GM23338 (cell line): Measurements from ENCODE around the gene ACYP2. TPM values are rescaled to one million over a fixed set of nuclear protein-coding genes. Genes with fewer than 3 reads are reported as not detected.

Experiments used
- ATAC-seq: fragments of 200-7000 bp; cut with Tn5 transposase; 3 replicates; pipeline ENCODE4 v1.9.1; 2020
- DNase-seq: peaks from one replicate; pipeline ENCODE4 v3.0.0-alpha.2; 2015; ENCODE audit warnings: low spot score
- H2AFZ ChIP-seq: fragments of 200-600 bp; sonication (generic); 2 replicates; pipeline ENCODE4 v1.8.0; 2016; ENCODE audit warnings: antibody characterized with exemption, mild to moderate bottlenecking, moderate library complexity
- H3F3A ChIP-seq: fragments of 200-600 bp; sonication (generic); replicated peaks from 2 replicates; pipeline ENCODE4 v1.8.0; 2017; ENCODE audit warnings: antibody characterized with exemption, mixed run types, low read depth
- H3K27ac ChIP-seq: fragments of 200-600 bp; sonication (generic); 2 replicates; pipeline ENCODE4 v1.6.1; 2016; ENCODE audit warnings: low read depth
- H3K27me3 ChIP-seq: fragments of 200-600 bp; sonication (generic); 2 replicates; pipeline ENCODE4 v1.8.0; 2016; ENCODE audit warnings: mild to moderate bottlenecking, mixed run types, moderate library complexity; ENCODE audit not compliant: insufficient read depth
- H3K36me3 ChIP-seq: fragments of 200-600 bp; sonication (generic); 2 replicates; pipeline ENCODE4 v1.8.0; 2016; ENCODE audit warnings: mild to moderate bottlenecking; ENCODE audit not compliant: insufficient read depth
- H3K4me1 ChIP-seq: fragments of 200-600 bp; sonication (generic); 2 replicates; pipeline ENCODE4 v1.8.0; 2016; ENCODE audit warnings: mild to moderate bottlenecking, moderate library complexity; ENCODE audit not compliant: insufficient read depth
- H3K4me2 ChIP-seq: fragments of 200-600 bp; sonication (generic); 2 replicates; pipeline ENCODE4 v1.7.1; 2017; ENCODE audit warnings: mixed run types
- H3K4me3 ChIP-seq: fragments of 200-600 bp; sonication (generic); 2 replicates; pipeline ENCODE4 v1.6.1; 2016; ENCODE audit warnings: mixed run types
- H3K79me2 ChIP-seq: fragments of 200-600 bp; sonication (generic); replicated peaks from 2 replicates; pipeline ENCODE4 v1.8.0; 2017; ENCODE audit warnings: mild to moderate bottlenecking; ENCODE audit not compliant: insufficient read depth
- H3K9me2 ChIP-seq: fragments of 200-600 bp; sonication (generic); 2 replicates; pipeline ENCODE4 v1.8.0; 2017; ENCODE audit not compliant: insufficient read depth
- H4K20me1 ChIP-seq: fragments of 200-600 bp; sonication (generic); replicated peaks from 2 replicates; pipeline ENCODE4 v1.8.0; 2017; ENCODE audit warnings: mild to moderate bottlenecking; ENCODE audit not compliant: insufficient read depth
- H3K27ac Mint-ChIP-seq: 2 replicates; pipeline ENCODE4 v1.8.0; 2020; ENCODE audit warnings: inconsistent platforms, mild to moderate bottlenecking, moderate library complexity, mixed read lengths
- H3K27me3 Mint-ChIP-seq: 3 replicates; pipeline ENCODE4 v1.8.0; 2022; ENCODE audit warnings: low read depth, mild to moderate bottlenecking, moderate library complexity, mixed read lengths, inconsistent platforms; ENCODE audit not compliant: insufficient read depth, poor library complexity
- H3K36me3 Mint-ChIP-seq: 3 replicates; pipeline ENCODE4 v1.8.0; 2021; ENCODE audit warnings: low read depth, mild to moderate bottlenecking, inconsistent platforms, moderate library complexity, mixed read lengths
- H3K4me1 Mint-ChIP-seq: 3 replicates; pipeline ENCODE4 v1.8.0; 2020; ENCODE audit warnings: mild to moderate bottlenecking, inconsistent platforms, mixed read lengths
- H3K4me3 Mint-ChIP-seq: 3 replicates; pipeline ENCODE4 v1.8.0; 2021; ENCODE audit warnings: moderate library complexity, mild to moderate bottlenecking, inconsistent platforms, mixed read lengths
- H3K9me3 Mint-ChIP-seq: 3 replicates; pipeline ENCODE4 v1.8.0; 2020; ENCODE audit warnings: moderate library complexity, mild to moderate bottlenecking, inconsistent platforms, mixed read lengths
- CREB1 ChIP-seq: fragments of 250-450 bp; sonication (Bioruptor Pico); IDR thresholded peaks from 2 replicates; pipeline ENCODE4 v1.5.0; 2020; ENCODE audit warnings: low read depth, mild to moderate bottlenecking, moderate library complexity
- CTCF ChIP-seq, 2 experiments: fragments of 200-600 bp in 1 of 2; sonication (generic) in 1 of 2; conservative IDR thresholded peaks; 2 replicates each; pipeline versions ENCODE4 v1.5.1 to v1.6.1; 2016 to 2017; ENCODE audit warnings: antibody characterized with exemption in 2 of 2, low read depth in 2 of 2, mild to moderate bottlenecking in 2 of 2, moderate library complexity in 1 of 2
- EZH2 ChIP-seq: fragments of 200-600 bp; sonication (generic); IDR thresholded peaks from one replicate; pipeline ENCODE4 v1.8.0; 2017; ENCODE audit warnings: antibody characterized with exemption, mild to moderate bottlenecking, low read depth; ENCODE audit not compliant: unreplicated experiment
- JUNB ChIP-seq: IDR thresholded peaks from one replicate; pipeline ENCODE4 v1.6.1; 2016; ENCODE audit warnings: antibody characterized with exemption; ENCODE audit not compliant: unreplicated experiment
- NANOG ChIP-seq: IDR thresholded peaks from 2 replicates; pipeline ENCODE4 v1.6.1; 2016; ENCODE audit warnings: antibody characterized with exemption, borderline replicate concordance
- POLR2AphosphoS5 ChIP-seq: IDR thresholded peaks from 2 replicates; pipeline ENCODE4 v1.6.1; 2016; ENCODE audit warnings: antibody characterized with exemption, low read depth
- STAT1 ChIP-seq: IDR thresholded peaks from one replicate; pipeline ENCODE4 v1.6.1; 2016; ENCODE audit warnings: antibody characterized with exemption; ENCODE audit not compliant: unreplicated experiment
- ZNF331 ChIP-seq: fragments of 250-450 bp; sonication (Bioruptor Pico); IDR thresholded peaks from 2 replicates; pipeline ENCODE4 v1.5.0; 2020; ENCODE audit warnings: low read depth, mild to moderate bottlenecking, moderate library complexity
- ZNF462 ChIP-seq: fragments of 250-450 bp; sonication (Bioruptor Pico); IDR thresholded peaks from 2 replicates; pipeline ENCODE4 v1.5.0; 2020; ENCODE audit warnings: mild to moderate bottlenecking, moderate library complexity
- polyA plus RNA-seq: library from polyadenylated mRNA; unstranded; fragments of >200 nt; fragmentation: Nextera tagmentation; extraction: Ambion mirVana; gene quantifications from 2 replicates; pipeline ENCODE4 v1.2.1, GENCODE V29; 2016
- total RNA-seq: library from RNA; depleted of rRNA; stranded (reverse); fragments of >200 nt; shearing (Covaris generic); gene quantifications from 2 replicates; pipeline ENCODE4 v1.2.3, GENCODE V29; 2014

The ACYP2 gene
- total and polyA plus RNA-seq, 2 experiments from 2014 or later = 2.3 to 15.5 TPM

- no peak for TF ChIP-seq ZNF462 (CRISPR knock-in tag)
Measured at GRCh38 chr2:54226260-54226659, 110.8 kb downstream of the ACYP2 start (continued).

GRCh38 chr2:54227798-54228197 lies 112.4 kb downstream of the ACYP2 start:
- Histone ChIP-seq H3K4me3 (no peak overlapping the region), H3K79me2 (no peaks in the 10 kb centered on the region), H3K9me2 (no peaks in the 10 kb centered on the region; the same call in 1 of the 2 replicates), H3K27me3 (no peaks in the 10 kb centered on the region), H3K36me3 (no peaks in the 10 kb centered on the region), H3K4me2 (no peak overlapping the region), H2AFZ (no peak overlapping the region), H3K4me1 (peaks cover 15% of the 10 kb centered on the region), H4K20me1 (no peaks in the 10 kb centered on the region), H3F3A (no peaks in the 10 kb centered on the region), H3K27ac (no peak overlapping the region)
- H3K9me3 Mint-ChIP-seq = peaks cover 6% of the 10 kb centered on the region; the same call in 2 of the 3 replicates
- H3K36me3 Mint-ChIP-seq = peaks cover 5% of the 10 kb centered on the region; the same call in 1 of the 3 replicates
- ATAC-seq (no peak), DNase-seq (no peak)
- H3K27ac Mint-ChIP-seq = no peak overlapping the region
- H3K4me3 Mint-ChIP-seq = no peak overlapping the region
- peaks cover 12% of the 10 kb centered on the region; the same call in 2 of the 3 replicates for H3K4me1 Mint-ChIP-seq
- H3K27me3 Mint-ChIP-seq = peaks cover 4% of the 10 kb centered on the region
- TF ChIP-seq POLR2AphosphoS5 = no peak
- TF ChIP-seq STAT1 = no peak
- no peak for TF ChIP-seq CTCF (conservative IDR thresholded peaks at IDR 0.05; ENCODE audit: low read depth in 2 of 2)
- TF ChIP-seq CREB1 (CRISPR knock-in tag) = no peak
- TF ChIP-seq EZH2 = no peak
- no peak for TF ChIP-seq JUNB
- TF ChIP-seq NANOG = no peak
- no peak for TF ChIP-seq ZNF331 (CRISPR knock-in tag)
